GM12892 (cell line): Measurements from ENCODE around the gene E2F3.

ENCODE experiments used
- POLR2A ChIP-seq: IDR thresholded peaks from 2 replicates; pipeline ENCODE4 v1.6.1; 2011; ENCODE audit warnings: low read depth, low read length, control low read depth
- TAF1 ChIP-seq: IDR thresholded peaks from 2 replicates; pipeline ENCODE4 v1.6.1; 2011; ENCODE audit warnings: low read depth, mild to moderate bottlenecking, control low read depth, low read length, borderline replicate concordance

- TF ChIP-seq TAF1, result no peak
- no peak for TF ChIP-seq POLR2A
Measured at GRCh38 chr6:20487669-20488375, 86.1 kb downstream of the E2F3 start.
